Activated CD4-positive, alpha-beta memory T cell treated with anti-CD3 and anti-CD28 coated beads, Interleukin-2, amount 10 ng/mL, durations not matched to agents 7 days and 5 days (primary cell): ENCODE measurements around the gene PCSK9. TPM values are rescaled to one million over a fixed set of nuclear protein-coding genes. Genes with fewer than 3 reads are reported as not detected.

Source experiments
- CTCF ChIA-PET: fragments of 350-600 bp; sonication (Branson Sonifier 250); formaldehyde crosslinking; loops from one replicate; lab custom pipeline; 2021; ENCODE audit warnings: antibody characterized with exemption, inconsistent platforms; lab: Charles Lee
- POLR2A ChIA-PET: fragments of 350-600 bp; sonication (Branson Sonifier 250); formaldehyde crosslinking; loops from one replicate; lab custom pipeline; 2021; ENCODE audit warnings: antibody characterized with exemption; lab: Charles Lee
- DNase-seq: peaks from one replicate; pipeline ENCODE4 v3.0.0-alpha.2; 2020
- H3K27ac Mint-ChIP-seq: one replicate; pipeline ENCODE4 v1.8.0; 2021; ENCODE audit warnings: mild to moderate bottlenecking, mixed read lengths
- H3K27me3 Mint-ChIP-seq: one replicate; pipeline ENCODE4 v1.8.0; 2021; ENCODE audit warnings: mixed read lengths
- H3K36me3 Mint-ChIP-seq: one replicate; pipeline ENCODE4 v1.8.0; 2021; ENCODE audit warnings: low read depth, mixed read lengths
- H3K4me1 Mint-ChIP-seq: one replicate; pipeline ENCODE4 v1.8.0; 2021; ENCODE audit warnings: mixed read lengths
- H3K4me3 Mint-ChIP-seq: one replicate; pipeline ENCODE4 v1.8.0; 2021; ENCODE audit warnings: mild to moderate bottlenecking, mixed read lengths
- H3K9me3 Mint-ChIP-seq: one replicate; pipeline ENCODE4 v1.8.0; 2021; ENCODE audit warnings: mixed read lengths
- total RNA-seq, 2 experiments: library from RNA; stranded (reverse); gene quantifications; one replicate each; pipeline ENCODE4 v1.2.3, GENCODE V29; 2021

PCSK9 gene
- total RNA-seq, 2 experiments from 2014 or later = 0.05 to 0.18 TPM

GRCh38 chr1:55040083-55040932 is 960 bp downstream of the PCSK9 start:
- Mint-ChIP-seq H3K4me3 (no peak overlapping the region), H3K9me3 (no peaks in the 10 kb centered on the region), H3K27ac (no peak overlapping the region), H3K36me3 (no peaks in the 10 kb centered on the region), H3K4me1 (no peaks in the 10 kb centered on the region), H3K27me3 (peaks cover 63% of the 10 kb centered on the region)
- POLR2A ChIA-PET = no interaction called here
- DNase-seq = no peak
- CTCF ChIA-PET = no interaction called here

DNA sequence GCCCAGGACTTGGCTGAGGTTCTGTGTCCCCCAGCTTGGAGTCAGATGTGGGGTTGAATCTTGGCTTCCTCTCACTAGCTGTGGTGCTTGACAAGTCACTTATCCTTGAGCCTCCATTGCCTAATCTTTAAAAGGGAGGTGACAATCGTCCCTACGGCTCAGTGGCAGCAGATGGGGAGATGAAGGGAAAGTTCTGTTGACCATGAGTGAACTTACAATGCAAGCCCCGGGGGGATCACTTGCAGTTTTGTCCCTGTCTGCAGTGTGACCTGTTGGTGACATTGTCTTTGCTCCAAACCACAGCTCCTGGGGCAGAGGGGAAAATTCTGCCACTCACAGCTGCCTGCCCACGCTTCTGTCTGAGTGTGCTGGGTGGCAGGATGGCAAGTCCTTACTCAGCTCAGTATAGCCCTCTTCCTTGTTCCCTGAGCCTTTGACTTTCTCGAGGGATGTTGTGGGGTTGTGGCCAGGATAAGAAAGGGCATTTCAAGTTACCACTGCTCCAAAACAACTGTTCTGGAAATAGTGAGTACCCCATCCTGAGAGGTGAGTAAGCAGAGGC is 1.7 kb downstream of the PCSK9 start:
- no peak for DNase-seq
- Mint-ChIP-seq H3K4me3 (no peak overlapping the region), H3K4me1 (no peaks in the 10 kb centered on the region), H3K9me3 (no peaks in the 10 kb centered on the region), H3K27ac (no peak overlapping the region), H3K27me3 (peaks cover 58% of the 10 kb centered on the region), H3K36me3 (no peaks in the 10 kb centered on the region)
- ChIA-PET CTCF (no interaction called here), POLR2A (no interaction called here)

GRCh38 chr1:55041613-55042012 is 2.3 kb downstream of the PCSK9 start:
- Mint-ChIP-seq H3K36me3 (no peaks in the 10 kb centered on the region), H3K27ac (no peak overlapping the region), H3K27me3 (peaks cover 53% of the 10 kb centered on the region), H3K9me3 (no peaks in the 10 kb centered on the region), H3K4me1 (no peaks in the 10 kb centered on the region), H3K4me3 (no peak overlapping the region)
- ChIA-PET POLR2A (no interaction called here), CTCF (no interaction called here)
- DNase-seq = no peak

DNA sequence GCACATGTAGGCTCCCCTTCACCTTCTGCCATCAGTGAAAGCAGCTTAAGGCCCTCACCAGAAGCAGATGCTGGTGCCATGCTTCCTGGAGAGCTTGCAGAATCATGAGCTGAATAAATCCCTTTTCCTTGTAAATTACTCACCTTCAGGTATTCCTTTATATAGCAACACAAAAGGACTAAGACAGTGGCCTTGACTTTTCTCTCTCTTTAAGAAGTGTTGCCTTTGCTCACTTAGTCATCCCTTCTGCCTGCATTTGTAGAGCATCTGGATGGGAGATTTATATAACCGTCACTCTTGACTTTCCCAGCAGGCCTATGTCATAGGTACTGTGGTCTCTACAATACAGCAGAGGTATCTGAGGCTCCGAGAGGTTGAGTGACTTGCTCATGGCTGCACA is 3.7 kb downstream of the PCSK9 start:
- no peaks in the 10 kb centered on the region for H3K4me1 Mint-ChIP-seq
- no peak overlapping the region for H3K4me3 Mint-ChIP-seq
- no peak overlapping the region for H3K27ac Mint-ChIP-seq
- peaks cover 44% of the 10 kb centered on the region for H3K27me3 Mint-ChIP-seq
- no peak for DNase-seq
- CTCF ChIA-PET = no interaction called here
- no peaks in the 10 kb centered on the region for H3K9me3 Mint-ChIP-seq
- no peaks in the 10 kb centered on the region for H3K36me3 Mint-ChIP-seq
- POLR2A ChIA-PET = interaction anchor here (0.6 to 0.7 kb wide), 2 partner anchors 27 to 108 kb away, joined by 3 read pairs; no protein-coding TSS in a partner anchor

- DNase-seq = no peak
- ChIA-PET POLR2A (no interaction called here), CTCF (no interaction called here)
- Mint-ChIP-seq H3K9me3 (no peaks in the 10 kb centered on the region), H3K27ac (no peak overlapping the region), H3K4me3 (no peak overlapping the region), H3K4me1 (no peaks in the 10 kb centered on the region), H3K36me3 (no peaks in the 10 kb centered on the region), H3K27me3 (peaks cover 37% of the 10 kb centered on the region)
Measured at GRCh38 chr1:55043726-55044125, 4.4 kb downstream of the PCSK9 start.

DNA sequence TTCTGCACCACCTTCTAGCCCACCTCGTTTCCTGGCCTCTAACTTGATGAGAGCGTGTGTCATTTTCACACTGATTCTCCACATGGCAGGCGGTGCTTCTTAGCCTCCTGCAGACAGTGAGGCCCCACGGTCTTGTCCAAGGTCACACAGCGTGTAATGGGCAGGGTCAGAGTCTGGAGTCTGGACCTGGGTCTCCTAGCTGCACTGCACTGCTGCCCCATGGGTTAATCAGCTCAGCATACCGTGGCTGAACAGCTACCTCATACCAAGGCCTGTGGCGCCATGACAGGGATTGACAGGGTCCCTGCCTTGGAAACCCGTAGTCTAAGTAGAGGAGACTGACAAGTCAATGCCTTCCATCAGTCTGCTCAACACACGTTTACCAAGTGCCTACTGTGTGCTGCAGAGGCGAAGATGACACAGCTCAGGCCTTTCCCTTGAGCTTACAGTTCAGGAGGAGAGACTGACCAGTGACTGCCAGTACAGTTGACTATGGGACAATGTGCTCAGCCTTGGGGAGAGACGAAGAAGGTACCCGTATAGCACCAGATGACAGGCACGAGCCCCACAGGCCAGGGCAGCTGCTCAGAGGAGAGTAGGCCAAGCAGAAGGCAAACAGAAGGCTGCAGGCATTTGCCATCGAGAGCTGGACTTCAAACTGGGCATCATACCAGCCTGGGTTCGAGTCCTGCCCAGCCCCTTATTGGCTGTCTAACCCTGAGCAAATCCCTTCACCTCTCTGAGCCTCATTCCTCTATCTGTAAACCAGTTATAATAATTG is 5.5 kb downstream of the PCSK9 start:
- Mint-ChIP-seq H3K36me3 (no peaks in the 10 kb centered on the region), H3K4me3 (no peak overlapping the region), H3K9me3 (no peaks in the 10 kb centered on the region), H3K27me3 (peaks cover 29% of the 10 kb centered on the region), H3K4me1 (no peaks in the 10 kb centered on the region), H3K27ac (no peak overlapping the region)
- CTCF ChIA-PET = interaction anchor here (1.0 kb wide), 1 partner anchor 100 kb away, joined by 3 read pairs; no protein-coding TSS in a partner anchor
- no peak for DNase-seq
- POLR2A ChIA-PET = no interaction called here

DNA sequence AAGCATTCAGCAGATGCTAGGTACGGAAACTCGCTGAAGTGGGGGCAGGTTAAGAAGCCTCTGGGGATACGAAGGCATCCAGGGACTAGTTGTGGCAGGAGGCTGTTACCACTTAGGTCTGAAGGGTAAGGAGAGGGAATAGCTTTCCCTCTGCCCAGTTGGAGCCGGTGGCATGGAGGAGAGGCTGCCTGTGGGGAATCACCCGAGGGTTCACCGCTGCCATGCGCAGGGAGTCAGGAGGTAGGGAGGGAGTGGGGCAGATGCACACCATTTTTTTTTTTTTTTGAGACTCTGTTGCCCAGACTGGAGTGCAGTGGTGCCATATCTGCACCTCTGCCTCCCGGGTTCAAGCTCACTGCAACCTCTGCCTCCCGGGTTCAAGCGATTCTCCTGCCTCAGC is 6.1 kb downstream of the PCSK9 start:
- Mint-ChIP-seq H3K4me1 (no peaks in the 10 kb centered on the region), H3K36me3 (no peaks in the 10 kb centered on the region), H3K4me3 (no peak overlapping the region), H3K9me3 (no peaks in the 10 kb centered on the region), H3K27ac (no peak overlapping the region), H3K27me3 (peaks cover 22% of the 10 kb centered on the region)
- ChIA-PET CTCF (no interaction called here), POLR2A (no interaction called here)
- no peak for DNase-seq

GRCh38 chr1:55046871-55047270 is 7.5 kb downstream of the PCSK9 start:
- ChIA-PET CTCF (no interaction called here), POLR2A (no interaction called here)
- Mint-ChIP-seq H3K4me3 (no peak overlapping the region), H3K36me3 (no peaks in the 10 kb centered on the region), H3K27ac (no peak overlapping the region), H3K9me3 (no peaks in the 10 kb centered on the region), H3K27me3 (peaks cover 9% of the 10 kb centered on the region), H3K4me1 (no peaks in the 10 kb centered on the region)
- DNase-seq = no peak

DNA sequence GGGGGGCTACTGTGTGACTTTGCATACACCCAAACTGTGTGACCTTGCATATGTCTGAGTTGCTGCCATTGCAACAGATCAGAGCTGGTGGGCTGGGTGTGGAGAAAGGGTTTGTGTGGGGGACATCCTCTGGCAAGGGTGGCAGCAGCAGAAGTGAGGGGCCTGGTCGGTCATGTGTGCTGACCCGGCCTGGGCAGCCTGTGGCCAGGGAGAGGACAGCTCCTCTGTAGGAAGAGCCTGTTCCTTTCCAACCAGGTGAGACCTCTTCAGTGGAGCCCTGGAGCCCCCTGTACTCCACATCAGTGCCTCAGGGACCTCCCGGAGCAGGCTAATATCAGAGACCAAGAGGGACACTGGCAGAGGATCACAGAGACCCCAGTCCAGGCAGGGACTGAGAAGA is 8.3 kb downstream of the PCSK9 start:
- POLR2A ChIA-PET = no interaction called here
- Mint-ChIP-seq H3K36me3 (no peaks in the 10 kb centered on the region), H3K27ac (no peak overlapping the region), H3K4me1 (no peaks in the 10 kb centered on the region), H3K27me3 (peaks cover 3% of the 10 kb centered on the region), H3K4me3 (no peak overlapping the region), H3K9me3 (no peaks in the 10 kb centered on the region)
- CTCF ChIA-PET = no interaction called here
- DNase-seq = no peak

DNA sequence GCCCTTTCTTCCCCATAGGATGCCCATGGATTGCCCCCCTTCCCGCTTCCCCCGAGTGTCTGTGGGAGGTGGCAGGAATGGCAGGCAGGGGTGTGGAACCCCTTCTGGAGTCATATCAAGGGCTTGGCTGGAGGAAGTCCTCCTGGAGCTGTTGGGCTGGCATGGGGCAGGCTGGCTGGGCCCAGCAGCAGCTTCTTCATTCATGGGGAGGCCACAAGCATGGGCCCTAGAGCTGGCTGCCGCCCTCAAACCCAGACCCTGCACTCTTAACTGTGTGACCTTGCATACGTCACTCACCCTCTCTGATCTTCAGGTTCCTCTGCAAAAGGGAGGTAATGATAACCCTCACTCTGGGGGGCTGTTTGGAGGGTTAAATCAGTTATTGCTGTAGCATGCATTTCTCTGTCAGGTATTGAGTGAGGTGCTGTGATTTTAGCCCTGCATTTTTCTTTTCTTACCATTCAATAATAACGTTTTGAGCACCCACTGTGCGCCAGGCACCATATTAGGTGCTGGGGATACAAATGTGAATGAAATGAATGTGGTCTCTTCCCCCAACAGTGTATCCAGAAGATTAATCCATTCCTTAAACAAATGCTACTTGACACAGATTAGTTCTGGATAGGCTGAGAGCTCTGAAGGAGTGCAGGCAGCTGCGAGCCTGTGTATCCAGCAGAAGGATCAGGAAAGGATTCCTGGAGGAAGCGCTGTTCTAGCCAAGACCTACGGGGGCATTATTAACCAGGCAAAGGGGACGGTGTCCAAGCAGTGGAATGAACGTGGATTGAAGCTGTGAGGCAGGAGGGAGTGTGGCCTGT is 9.3 kb downstream of the PCSK9 start:
- H3K27me3 Mint-ChIP-seq = no peaks in the 10 kb centered on the region
- H3K4me3 Mint-ChIP-seq = no peak overlapping the region
- DNase-seq = no peak
- H3K9me3 Mint-ChIP-seq = no peaks in the 10 kb centered on the region
- no peaks in the 10 kb centered on the region for H3K36me3 Mint-ChIP-seq
- CTCF ChIA-PET = interaction anchor here (2.1 kb wide), 1 partner anchor 104 kb away, joined by 6 read pairs; no protein-coding TSS in a partner anchor
- POLR2A ChIA-PET = no interaction called here
- H3K27ac Mint-ChIP-seq = no peak overlapping the region
- no peaks in the 10 kb centered on the region for H3K4me1 Mint-ChIP-seq

DNA sequence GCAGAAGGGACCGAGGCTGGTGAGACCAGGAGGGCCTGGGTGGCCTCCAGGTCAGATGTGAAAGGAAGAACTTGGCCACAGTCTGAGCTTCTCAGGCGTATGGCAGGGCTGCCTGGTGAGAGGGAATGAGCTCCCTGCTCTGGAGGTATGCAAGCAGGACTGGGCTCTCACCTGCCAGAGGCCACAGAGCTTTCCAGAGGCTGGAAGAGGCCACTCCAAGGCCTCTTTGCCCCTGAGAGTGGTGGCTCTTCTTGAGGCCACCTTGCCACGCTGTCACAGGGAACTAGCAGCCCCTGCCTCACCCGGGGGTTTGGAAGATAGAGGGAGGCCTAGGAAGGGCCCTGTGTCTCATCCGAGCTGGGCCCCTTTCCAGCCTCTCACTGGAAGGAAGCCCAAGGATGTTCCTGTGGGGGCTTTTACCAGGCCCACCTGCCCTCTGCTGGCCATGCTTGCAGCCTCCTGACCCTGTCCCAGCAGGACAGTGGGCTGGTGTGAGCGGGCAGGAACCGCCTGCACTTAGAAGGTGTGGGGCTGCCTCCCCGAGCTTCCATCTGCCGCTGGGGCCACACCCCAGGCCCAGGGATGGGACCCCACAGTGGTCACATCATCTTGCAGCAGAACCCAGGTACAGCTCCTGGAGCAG is 10.0 kb downstream of the PCSK9 start:
- no peak overlapping the region for H3K27ac Mint-ChIP-seq
- no peaks in the 10 kb centered on the region for H3K27me3 Mint-ChIP-seq
- CTCF ChIA-PET = interaction anchor here (2.1 kb wide), 1 partner anchor 104 kb away, joined by 6 read pairs; no protein-coding TSS in a partner anchor
- no peaks in the 10 kb centered on the region for H3K36me3 Mint-ChIP-seq
- POLR2A ChIA-PET = no interaction called here
- no peak overlapping the region for H3K4me3 Mint-ChIP-seq
- no peaks in the 10 kb centered on the region for H3K4me1 Mint-ChIP-seq
- H3K9me3 Mint-ChIP-seq = no peaks in the 10 kb centered on the region
- DNase-seq = no peak

DNA sequence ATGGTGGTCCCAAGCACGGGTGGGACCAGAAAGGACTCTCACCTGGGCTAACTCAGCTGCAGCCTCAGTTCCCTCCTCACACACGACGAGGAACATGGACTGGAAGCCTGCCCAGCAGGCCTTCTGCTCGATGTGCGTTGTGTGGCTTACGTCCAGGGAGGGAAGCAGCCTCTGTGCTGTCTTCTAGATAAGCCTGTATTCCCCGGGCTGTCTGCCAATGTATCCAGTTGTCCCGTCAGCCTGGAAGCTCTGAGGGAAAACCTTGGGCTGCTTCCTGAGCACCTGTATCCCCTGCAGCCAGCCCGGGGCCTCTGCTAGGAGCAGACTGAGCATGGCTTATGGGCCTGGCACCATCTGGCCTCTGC is 10.5 kb downstream of the PCSK9 start:
- no peaks in the 10 kb centered on the region for H3K27me3 Mint-ChIP-seq
- no peaks in the 10 kb centered on the region for H3K36me3 Mint-ChIP-seq
- CTCF ChIA-PET = interaction anchor here (2.1 kb wide), 1 partner anchor 105 kb away, joined by 6 read pairs; no protein-coding TSS in a partner anchor
- DNase-seq = no peak
- POLR2A ChIA-PET = no interaction called here
- no peak overlapping the region for H3K27ac Mint-ChIP-seq
- H3K4me1 Mint-ChIP-seq = no peaks in the 10 kb centered on the region
- no peaks in the 10 kb centered on the region for H3K9me3 Mint-ChIP-seq
- no peak overlapping the region for H3K4me3 Mint-ChIP-seq
